Chondrocyte (in vitro differentiated cells): Measurements from ENCODE around the gene ZBBX. TPM values are rescaled to one million over a fixed set of nuclear protein-coding genes. Genes with fewer than 3 reads are reported as not detected.

Experiments
- DNase-seq: peaks from one replicate; pipeline ENCODE4 v3.0.0; 2021; ENCODE audit warnings: mixed read lengths, low spot score
- H3K27ac Mint-ChIP-seq: one replicate; pipeline ENCODE4 v1.8.0; 2021; ENCODE audit warnings: mild to moderate bottlenecking, moderate library complexity, mixed read lengths; ENCODE audit not compliant: unreplicated experiment
- H3K27me3 Mint-ChIP-seq: 2 replicates; pipeline ENCODE4 v1.8.0; 2021; ENCODE audit warnings: low read depth, mixed read lengths
- H3K36me3 Mint-ChIP-seq: 2 replicates; pipeline ENCODE4 v1.8.0; 2021; ENCODE audit warnings: low read depth, mixed read lengths
- H3K4me1 Mint-ChIP-seq: 2 replicates; pipeline ENCODE4 v1.8.0; 2021; ENCODE audit warnings: low read depth, mild to moderate bottlenecking, mixed read lengths
- H3K4me3 Mint-ChIP-seq: one replicate; pipeline ENCODE4 v1.8.0; 2021; ENCODE audit warnings: mild to moderate bottlenecking, moderate library complexity, mixed read lengths; ENCODE audit not compliant: unreplicated experiment
- H3K9me3 Mint-ChIP-seq: 2 replicates; pipeline ENCODE4 v1.8.0; 2021; ENCODE audit warnings: low read depth, mixed read lengths
- total RNA-seq: library from RNA; stranded (reverse); gene quantifications from 3 replicates; pipeline ENCODE4 v1.2.1, GENCODE V29; 2021
- TF ChIP-seq, protein P1 (sequence below): fragments of 200-600 bp; sonication (generic); IDR thresholded peaks from 2 replicates; pipeline ENCODE4 v1.5.0; 2021; ENCODE audit warnings: antibody characterized with exemption, mild to moderate bottlenecking, moderate library complexity

Gene ZBBX
- total RNA-seq, 1 donor from 2014 or later = not detected

DNA sequence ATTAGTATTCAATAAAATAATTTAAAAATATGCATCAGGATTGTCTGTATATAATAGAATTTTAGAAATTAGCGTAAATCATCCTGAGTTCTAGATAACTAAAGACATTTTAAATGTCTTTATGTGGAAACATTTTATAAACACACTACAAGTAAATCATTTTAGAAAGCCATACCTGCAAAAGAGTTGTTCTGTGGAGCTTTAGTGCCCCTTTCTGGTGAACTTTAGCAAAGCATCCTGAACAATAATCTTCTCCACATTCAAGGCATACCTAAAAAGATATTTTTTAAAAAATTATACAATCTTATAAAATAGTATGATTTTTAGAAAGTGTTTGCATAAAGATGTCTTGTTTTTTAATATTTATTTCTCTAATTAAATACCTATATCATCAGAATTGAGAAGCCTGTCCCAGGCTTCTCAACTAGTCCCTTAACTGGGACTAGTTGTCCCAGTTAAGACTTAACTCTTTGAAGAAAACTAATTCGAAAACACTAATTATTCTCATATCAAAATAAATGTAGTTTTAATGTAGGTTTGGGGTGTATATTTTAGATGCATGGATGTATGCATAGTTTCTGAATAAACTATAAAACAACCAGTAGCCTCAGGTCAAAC lies 29.7 kb downstream of the ZBBX start:
- H3K27me3 Mint-ChIP-seq = peaks cover 14% of the 10 kb centered on the region

DNA sequence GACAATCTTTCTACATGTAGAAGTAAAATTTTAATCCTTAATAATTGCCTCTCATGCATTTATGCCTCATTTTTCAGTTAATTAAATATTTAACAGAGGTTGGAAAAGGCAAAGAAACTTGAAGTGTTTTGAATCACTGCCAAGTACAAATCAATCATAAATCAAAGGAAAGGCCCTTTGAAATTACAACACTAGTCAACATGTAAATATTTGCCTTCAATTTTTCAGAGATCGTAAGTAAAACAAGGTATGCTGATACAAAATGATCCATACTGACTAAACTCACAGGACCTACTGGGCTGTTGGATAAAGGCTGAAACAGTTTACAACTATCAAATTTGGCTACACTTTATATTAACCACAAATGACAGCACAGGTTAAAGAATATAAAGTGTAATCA lies 33.9 kb downstream of the ZBBX start:
- H3K9me3 Mint-ChIP-seq = no peaks in the 10 kb centered on the region
- TF ChIP-seq, protein P1, sequence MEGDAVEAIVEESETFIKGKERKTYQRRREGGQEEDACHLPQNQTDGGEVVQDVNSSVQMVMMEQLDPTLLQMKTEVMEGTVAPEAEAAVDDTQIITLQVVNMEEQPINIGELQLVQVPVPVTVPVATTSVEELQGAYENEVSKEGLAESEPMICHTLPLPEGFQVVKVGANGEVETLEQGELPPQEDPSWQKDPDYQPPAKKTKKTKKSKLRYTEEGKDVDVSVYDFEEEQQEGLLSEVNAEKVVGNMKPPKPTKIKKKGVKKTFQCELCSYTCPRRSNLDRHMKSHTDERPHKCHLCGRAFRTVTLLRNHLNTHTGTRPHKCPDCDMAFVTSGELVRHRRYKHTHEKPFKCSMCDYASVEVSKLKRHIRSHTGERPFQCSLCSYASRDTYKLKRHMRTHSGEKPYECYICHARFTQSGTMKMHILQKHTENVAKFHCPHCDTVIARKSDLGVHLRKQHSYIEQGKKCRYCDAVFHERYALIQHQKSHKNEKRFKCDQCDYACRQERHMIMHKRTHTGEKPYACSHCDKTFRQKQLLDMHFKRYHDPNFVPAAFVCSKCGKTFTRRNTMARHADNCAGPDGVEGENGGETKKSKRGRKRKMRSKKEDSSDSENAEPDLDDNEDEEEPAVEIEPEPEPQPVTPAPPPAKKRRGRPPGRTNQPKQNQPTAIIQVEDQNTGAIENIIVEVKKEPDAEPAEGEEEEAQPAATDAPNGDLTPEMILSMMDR = no peak
- no peak for DNase-seq
- H3K27ac Mint-ChIP-seq = no peak overlapping the region
- no peak overlapping the region for H3K4me3 Mint-ChIP-seq
- H3K27me3 Mint-ChIP-seq = peaks cover 11% of the 10 kb centered on the region
- H3K36me3 Mint-ChIP-seq = no peaks in the 10 kb centered on the region
- H3K4me1 Mint-ChIP-seq = no peaks in the 10 kb centered on the region

More for the DNA sequence above, 29.7 kb downstream of the ZBBX start:
- Mint-ChIP-seq H3K27ac (no peak overlapping the region), H3K36me3 (no peaks in the 10 kb centered on the region), H3K4me1 (no peaks in the 10 kb centered on the region), H3K4me3 (no peak overlapping the region), H3K9me3 (no peaks in the 10 kb centered on the region)
- DNase-seq = no peak
- TF ChIP-seq, protein P1 = peak; percentile 79

DNA sequence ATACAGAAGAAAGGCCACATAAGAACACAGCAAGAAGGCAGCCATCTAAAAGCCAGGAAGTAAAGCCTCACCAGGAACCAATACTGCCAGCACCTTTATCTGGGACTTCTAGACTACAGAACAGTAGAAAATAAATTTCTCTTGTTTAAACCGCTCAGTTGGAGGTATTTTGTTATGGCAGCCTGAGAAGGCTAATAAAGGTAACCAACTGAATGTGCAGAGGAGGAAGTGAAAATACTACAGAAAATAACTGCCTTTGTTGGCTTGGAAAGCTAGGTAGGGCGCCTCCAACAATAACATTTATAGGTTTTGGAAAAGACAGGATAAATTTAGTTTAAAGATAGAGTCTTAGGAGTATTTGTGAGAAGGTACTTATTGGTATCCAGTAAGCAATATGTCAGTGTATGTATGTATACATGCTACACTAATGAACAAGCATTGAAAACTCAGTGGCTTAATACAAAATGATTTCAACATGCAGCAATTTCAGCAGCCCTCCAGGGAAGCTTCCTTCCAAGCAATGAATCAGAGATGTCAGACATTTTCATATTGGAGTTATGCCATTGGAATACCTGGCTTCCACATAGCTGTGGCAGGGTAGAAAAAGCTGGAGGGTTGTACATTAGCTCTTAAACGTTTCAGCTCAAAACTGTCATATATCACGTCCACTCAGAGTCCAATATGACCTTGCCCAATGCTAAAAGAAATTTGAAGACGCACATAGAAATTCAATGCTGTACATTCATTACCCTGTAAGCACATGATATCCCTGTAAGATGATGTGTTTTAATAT lies 48.9 kb downstream of the ZBBX start:
- H3K36me3 Mint-ChIP-seq = no peaks in the 10 kb centered on the region
- no peak overlapping the region for H3K27ac Mint-ChIP-seq
- no peak overlapping the region for H3K4me3 Mint-ChIP-seq
- no peaks in the 10 kb centered on the region for H3K9me3 Mint-ChIP-seq
- TF ChIP-seq, protein P1 = no peak
- DNase-seq = no peak
- peaks cover 3% of the 10 kb centered on the region for H3K27me3 Mint-ChIP-seq
- H3K4me1 Mint-ChIP-seq = no peaks in the 10 kb centered on the region

DNA sequence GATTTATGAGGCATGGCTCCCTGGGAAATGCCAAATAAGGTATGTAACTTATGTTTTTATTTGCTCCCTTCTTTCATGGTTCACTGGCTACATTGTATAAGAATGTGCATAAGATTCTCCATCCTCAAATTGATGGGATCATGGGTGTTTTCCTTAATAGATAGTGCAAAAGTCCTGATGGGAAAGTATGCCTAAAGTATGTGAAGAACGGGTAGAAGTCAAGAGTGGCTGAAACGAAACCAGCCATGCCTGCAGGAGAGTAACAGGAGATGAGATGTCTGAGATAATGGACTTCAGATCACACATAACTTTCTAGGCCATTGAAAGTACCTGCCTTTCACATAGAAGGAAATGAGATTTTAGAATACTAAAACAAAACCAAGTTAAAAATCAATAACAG lies 56.5 kb downstream of the ZBBX start:
- Mint-ChIP-seq H3K4me3 (no peak overlapping the region), H3K27me3 (no peaks in the 10 kb centered on the region), H3K4me1 (no peaks in the 10 kb centered on the region), H3K9me3 (no peaks in the 10 kb centered on the region), H3K36me3 (no peaks in the 10 kb centered on the region), H3K27ac (no peak overlapping the region)
- TF ChIP-seq, protein P1 = no peak
- no peak for DNase-seq

DNA sequence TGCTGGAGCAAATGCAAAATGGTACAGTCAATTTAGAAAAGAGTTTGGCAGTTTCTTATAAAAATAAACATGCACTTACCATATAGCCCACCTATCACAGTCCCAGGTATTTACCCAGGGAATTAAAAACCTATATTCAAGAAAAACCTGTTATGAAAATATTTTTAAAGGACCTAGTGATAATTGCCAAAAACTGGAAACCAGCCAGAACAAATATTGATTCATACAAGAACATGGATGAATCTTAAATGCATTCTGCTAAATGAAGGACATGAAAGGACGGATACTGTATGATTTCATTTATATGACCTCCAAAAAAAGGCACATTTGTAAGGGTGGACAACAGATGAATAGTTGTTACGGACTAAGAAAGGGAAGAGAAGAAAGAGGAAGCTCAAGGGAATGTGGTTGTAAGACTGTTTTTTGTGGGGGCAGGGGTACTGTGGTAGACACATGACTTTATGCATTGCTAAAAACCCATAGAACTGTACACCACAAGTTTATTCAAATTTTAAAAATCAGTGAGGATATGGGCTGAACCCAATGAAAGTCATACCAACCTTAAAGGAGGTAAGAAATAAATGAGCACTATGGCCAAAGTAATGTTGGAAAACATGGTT lies 61.0 kb downstream of the ZBBX start:
- Mint-ChIP-seq H3K9me3 (no peaks in the 10 kb centered on the region), H3K27ac (no peak overlapping the region), H3K27me3 (no peaks in the 10 kb centered on the region), H3K36me3 (no peaks in the 10 kb centered on the region), H3K4me3 (no peak overlapping the region), H3K4me1 (no peaks in the 10 kb centered on the region)
- no peak for DNase-seq
- TF ChIP-seq, protein P1 = no peak
